Stomach (tissue), 4 donors: ENCODE data around the gene MGAT2.

Source experiments
- CTCF ChIP-seq, 7 experiments: fragments of 450-650 bp in 4 of 7; fragments of 200-600 bp in 3 of 7; sonication (generic) in 3 of 7; IDR thresholded peaks; one replicate each; pipeline ENCODE4 v1.5.1; 2016 to 2019; ENCODE audit warnings: antibody characterized with exemption in 7 of 7, control low read depth in 2 of 7, mild to moderate bottlenecking in 1 of 7
- EP300 ChIP-seq: sonication (generic); formaldehyde crosslinking; IDR thresholded peaks from one replicate; pipeline ENCODE4 v1.6.1; 2017; ENCODE audit warnings: antibody characterized with exemption

DNA sequence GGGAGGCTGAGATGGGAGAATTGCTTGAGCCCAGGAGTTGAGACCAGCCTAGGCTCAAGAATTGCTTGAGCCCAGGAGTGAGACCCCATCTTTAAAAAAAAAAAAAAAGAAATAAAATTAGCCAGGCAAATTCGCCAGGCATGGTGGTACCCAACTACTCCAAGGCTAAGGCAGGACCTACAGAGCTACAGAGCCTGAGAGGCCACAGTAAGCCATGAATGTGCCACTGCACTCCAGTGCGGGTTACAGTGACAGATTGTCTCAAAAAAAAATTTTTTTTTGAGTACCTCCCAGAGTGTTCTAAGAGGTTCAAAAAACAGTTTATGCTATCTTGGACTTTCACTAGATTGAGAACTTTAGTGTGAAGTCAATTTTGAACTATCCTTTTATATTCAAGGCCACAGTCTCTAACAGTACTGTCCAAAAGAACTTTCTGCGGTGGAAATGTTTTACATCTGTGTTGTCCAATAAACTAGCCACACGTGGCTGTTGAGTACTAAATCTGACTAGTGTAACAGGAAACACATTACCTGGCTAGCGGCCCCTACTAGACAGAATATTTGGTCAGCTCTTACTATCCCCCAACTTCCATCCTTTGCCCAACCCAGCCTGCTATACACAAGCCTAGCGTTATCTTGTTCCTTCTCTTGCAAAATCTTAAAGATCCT is 2.6 kb upstream of the MGAT2 start:
- TF ChIP-seq EP300: no peak
- no peak for TF ChIP-seq CTCF (IDR thresholded peaks at IDR 0.05)
